Measurements from ENCODE around the gene BCO2. TPM values are rescaled to one million over a fixed set of nuclear protein-coding genes. Genes with fewer than 3 reads are reported as not detected.

Gene BCO2
- total RNA-seq, 1 experiment from 2014 or later, result 0.31 TPM

GRCh38 chr11:112215621-112216020, 40.3 kb downstream of the BCO2 start:
- Mint-ChIP-seq H3K9me3 (no peaks in the 10 kb centered on the region), H3K36me3 (ENCODE audit: insufficient read depth in 1 of 3, low read depth in 3 of 3) (no peaks in the 10 kb centered on the region), H3K4me1 (no peaks in the 10 kb centered on the region), H3K27me3 (ENCODE audit: low read depth) (peaks cover 6% of the 10 kb centered on the region), H3K27ac (no peak overlapping the region), H3K4me3 (no peak overlapping the region)
- DNase-seq, result no peak
- H3K27me3 ChIP-seq (ENCODE audit: insufficient read depth, low read length), result no peaks in the 10 kb centered on the region
- H3K79me1 ChIP-seq (ENCODE audit: insufficient read depth, low read depth, low read length, poor library complexity, severe bottlenecking), result no peaks in the 10 kb centered on the region
- WGBS (ENCODE audit: extremely low coverage, insufficient read length, low lambda C conversion rate), result no CpG with 5 or more reads among the region's 6 CpGs
- no peak overlapping the region for H2AK5ac ChIP-seq (ENCODE audit: insufficient read length, low read length)
- no peaks in the 10 kb centered on the region for H3K4me1 ChIP-seq (ENCODE audit: insufficient read depth, low read length)
- TF ChIP-seq CTCF (conservative IDR thresholded peaks at IDR 0.05), result no peak
- H3T11ph ChIP-seq (ENCODE audit: low read length), result no peak overlapping the region
- no peak overlapping the region for H3K18ac ChIP-seq (ENCODE audit: insufficient read length, low read depth, low read length)
- H2BK12ac ChIP-seq (ENCODE audit: insufficient read length, low read depth, low read length), result no peak overlapping the region
- H2BK5ac ChIP-seq (ENCODE audit: insufficient read length, low read length), result no peak overlapping the region
- no peak overlapping the region for H3K23ac ChIP-seq (ENCODE audit: insufficient read length, low read depth, low read length)
- no peak overlapping the region for H3K14ac ChIP-seq (ENCODE audit: insufficient read depth, low read length)
- H3K9ac ChIP-seq (ENCODE audit: extremely low read depth, insufficient read length, low read length), result no peak overlapping the region
- no peak overlapping the region for H2BK15ac ChIP-seq (ENCODE audit: low read depth, low read length)
- H4K8ac ChIP-seq (replicated peaks; ENCODE audit: insufficient read length, low read depth, low read length), result no peak overlapping the region
- H3K9me3 ChIP-seq (ENCODE audit: control insufficient read depth, low read depth, low read length), result no peaks in the 10 kb centered on the region
- H3K4ac ChIP-seq (ENCODE audit: low read depth, low read length), result no peak overlapping the region
- H4K20me1 ChIP-seq (ENCODE audit: control insufficient read depth, insufficient read depth, insufficient read length), result no peaks in the 10 kb centered on the region
- no peak overlapping the region for H3K4me2 ChIP-seq (ENCODE audit: insufficient read depth, insufficient read length, low read length)
- no peak overlapping the region for H3K27ac ChIP-seq (ENCODE audit: insufficient read length, low read depth, low read length)
- H3K56ac ChIP-seq (ENCODE audit: insufficient read length, low read depth, low read length), result no peak overlapping the region
- H2BK20ac ChIP-seq (ENCODE audit: low read depth, low read length, poor library complexity, severe bottlenecking), result no peak overlapping the region
- H2BK120ac ChIP-seq (ENCODE audit: low read depth, low read length, poor library complexity, severe bottlenecking), result no peak overlapping the region
- no peaks in the 10 kb centered on the region for H3K79me2 ChIP-seq (ENCODE audit: insufficient read depth, low read length)
- H3K23me2 ChIP-seq (ENCODE audit: insufficient read length, low read depth, low read length, poor library complexity, severe bottlenecking), result no peaks in the 10 kb centered on the region
- no peak overlapping the region for H4K5ac ChIP-seq (ENCODE audit: insufficient read length, low read depth, low read length)
- H4K91ac ChIP-seq (ENCODE audit: insufficient read length, low read depth, low read length), result no peak overlapping the region
- H2AFZ ChIP-seq (ENCODE audit: low read length), result no peak overlapping the region
